A549 (cell line): ENCODE measurements around the gene ACSL3. TPM values are rescaled to one million over a fixed set of nuclear protein-coding genes. Genes with fewer than 3 reads are reported as not detected.

Experiments used
- ATAC-seq, 2 experiments: fragments of 200-7000 bp in 1 of 2; fragments of >200 bp in 1 of 2; cut with Nextera tagmentation in 1 of 2; cut with Tn5 transposase in 1 of 2; 3 replicates each; pipeline versions ENCODE4 v1.8.0 to v1.9.1; 2018 to 2020; ENCODE audit warnings: mild to moderate bottlenecking in 1 of 2, moderate library complexity in 1 of 2
- CTCF ChIA-PET: fragments of 300-600 bp; sonication (Branson Sonifier 250); formaldehyde crosslinking; extraction: SDS; loops from one replicate; lab custom pipeline; 2021; ENCODE audit warnings: antibody characterized with exemption, inconsistent platforms; lab: Yijun Ruan, JAX
- POLR2A ChIA-PET: fragments of 350-600 bp; formaldehyde crosslinking; extraction: SDS; loops from one replicate; lab custom pipeline; 2021; ENCODE audit warnings: antibody characterized with exemption, inconsistent platforms; lab: Yijun Ruan, JAX
- DNase-seq, 2 experiments: peaks; one replicate each; pipeline versions ENCODE4 v3.0.0 to v3.0.0-alpha.2; 2011 to 2016; ENCODE audit warnings: low read depth in 1 of 2, low spot score in 1 of 2
- FAIRE-seq: peaks from 2 replicates; lab custom pipeline; 2011; peaks lifted over from hg19 to GRCh38; lab: Jason Lieb, UNC
- H3K27ac ChIP-seq, 2 experiments: fragments of >200 bp; sonication (Bioruptor Twin); formaldehyde crosslinking; 3 replicates each; pipeline ENCODE4 v1.5.1; 2016 to 2017
- H3K4me1 ChIP-seq: fragments of >200 bp; sonication (Bioruptor Twin); formaldehyde crosslinking; 3 replicates; pipeline ENCODE4 v1.6.1; 2016
- H3K4me2 ChIP-seq: fragments of >200 bp; sonication (Bioruptor Twin); formaldehyde crosslinking; 3 replicates; pipeline ENCODE4 v1.6.1; 2016
- H3K4me3 ChIP-seq: fragments of >200 bp; sonication (Bioruptor Twin); formaldehyde crosslinking; 3 replicates; pipeline ENCODE4 v1.5.1; 2016
- H3K9me3 ChIP-seq: fragments of >200 bp; sonication (Bioruptor Twin); formaldehyde crosslinking; 3 replicates; pipeline ENCODE4 v1.6.1; 2016
- ATOH8 ChIP-seq: fragments of 250-450 bp; sonication (Bioruptor Pico); IDR thresholded peaks from 2 replicates; pipeline ENCODE4 v1.5.0; 2020; ENCODE audit warnings: low read depth, mild to moderate bottlenecking, moderate library complexity
- BCL3 ChIP-seq: fragments of >200 bp; sonication (Bioruptor Twin); formaldehyde crosslinking; IDR thresholded peaks from 3 replicates; pipeline ENCODE4 v1.6.1; 2016
- CBX2 ChIP-seq: fragments of 200-600 bp; sonication (generic); IDR thresholded peaks from 2 replicates; pipeline ENCODE4 v1.6.1; 2016; ENCODE audit warnings: low read depth, mild to moderate bottlenecking, borderline replicate concordance
- CHD2 ChIP-seq: fragments of 150-350 bp; IDR thresholded peaks from 2 replicates; pipeline ENCODE4 v1.6.1; 2014; ENCODE audit warnings: low read length; ENCODE audit not compliant: partially characterized antibody
- CTCF ChIP-seq: fragments of >200 bp; sonication (Bioruptor Twin); formaldehyde crosslinking; IDR thresholded peaks from 3 replicates; pipeline ENCODE4 v1.5.1; 2016
- ELK1 ChIP-seq: fragments of 150-350 bp; IDR thresholded peaks from 2 replicates; pipeline ENCODE4 v1.6.1; 2014; ENCODE audit warnings: low read depth, mild to moderate bottlenecking, low read length
- FOXS1 ChIP-seq: fragments of 250-450 bp; sonication (Bioruptor Pico); IDR thresholded peaks from 2 replicates; pipeline ENCODE4 v1.5.0; 2020; ENCODE audit warnings: mild to moderate bottlenecking, moderate library complexity
- HDAC2 ChIP-seq: fragments of 200-600 bp; sonication (generic); IDR thresholded peaks from 2 replicates; pipeline ENCODE4 v1.6.1; 2016
- HMGXB4 ChIP-seq: fragments of 250-450 bp; sonication (Bioruptor Pico); IDR thresholded peaks from 2 replicates; pipeline ENCODE4 v1.5.0; 2021; ENCODE audit warnings: mild to moderate bottlenecking, moderate library complexity, borderline replicate concordance
- HOXB13 ChIP-seq: fragments of 250-450 bp; sonication (Bioruptor Pico); IDR thresholded peaks from 2 replicates; pipeline ENCODE4 v1.5.0; 2020; ENCODE audit warnings: low read depth, mild to moderate bottlenecking, moderate library complexity
- HOXB5 ChIP-seq: fragments of 250-450 bp; sonication (Bioruptor Pico); IDR thresholded peaks from 2 replicates; pipeline ENCODE4 v1.5.0; 2020; ENCODE audit warnings: mild to moderate bottlenecking, moderate library complexity
- MAX ChIP-seq: IDR thresholded peaks from 2 replicates; pipeline ENCODE4 v1.6.1; 2012
- PHF8 ChIP-seq: fragments of 200-600 bp; sonication (generic); IDR thresholded peaks from 2 replicates; pipeline ENCODE4 v1.6.1; 2016; ENCODE audit warnings: low read depth, mild to moderate bottlenecking, antibody characterized with exemption, moderate library complexity, borderline replicate concordance
- RAD21 ChIP-seq, 2 experiments: fragments of >200 bp in 1 of 2; sonication (Bioruptor Twin) in 1 of 2; formaldehyde crosslinking in 1 of 2; IDR thresholded peaks in 1 of 2; conservative IDR thresholded peaks in 1 of 2; 2 replicates in 1 of 2; 3 replicates in 1 of 2; pipeline ENCODE4 v1.6.1; 2012 to 2018; ENCODE audit warnings: inconsistent platforms in 1 of 2
- RARB ChIP-seq: fragments of 250-450 bp; sonication (Bioruptor Pico); IDR thresholded peaks from 2 replicates; pipeline ENCODE4 v1.8.0; 2021; ENCODE audit warnings: mild to moderate bottlenecking, moderate library complexity
- RCOR1 ChIP-seq: fragments of 150-350 bp; IDR thresholded peaks from 2 replicates; pipeline ENCODE4 v1.6.1; 2014; ENCODE audit warnings: antibody characterized with exemption, low read length, low read depth
- RNF2 ChIP-seq: fragments of 200-600 bp; sonication (generic); IDR thresholded peaks from 2 replicates; pipeline ENCODE4 v1.6.1; 2016; ENCODE audit warnings: low read depth, mild to moderate bottlenecking, antibody characterized with exemption, moderate library complexity, borderline replicate concordance
- SMC3 ChIP-seq: fragments of >200 bp; sonication (Bioruptor Twin); formaldehyde crosslinking; IDR thresholded peaks from 3 replicates; pipeline ENCODE4 v1.6.1; 2018; ENCODE audit warnings: inconsistent platforms
- WGBS: methylation state at CpG from one replicate; pipeline ENCODE4 v1.1.6; 2017; ENCODE audit errors: missing lambda C conversion rate; 5-methylcytosine and 5-hydroxymethylcytosine counted together
- polyA plus RNA-seq, 4 experiments: library from polyadenylated mRNA; depleted of rRNA in 3 of 4; stranded (reverse); fragments of >200 nt; fragmentation: RNase III in 1 of 4; extraction: RNeasy Plus Mini Kit Qiagen cat#74134 plus additional on column Dnase treatment in 1 of 4; gene quantifications; 2 replicates in 3 of 4; 3 replicates in 1 of 4; pipeline ENCODE4 v1.2.3, GENCODE V29; 2011 to 2017

Gene ACSL3
- polyA plus RNA-seq, 2 of the 4 experiments (the other 2 are of a cell fraction): 142 to 160 TPM

- TF ChIP-seq RAD21 (conservative IDR thresholded peaks at IDR 0.05 in 1 of 2, IDR thresholded peaks at IDR 0.05 in 1 of 2): no peak
- no peak for TF ChIP-seq HDAC2
- CTCF ChIA-PET: interaction anchor here (1.2 to 2.2 kb wide), 5 partner anchors 29 to 181 kb away, joined by 3 to 7 read pairs (median 5); no protein-coding TSS in a partner anchor
- DNase-seq: no peak
- WGBS: 94% methylated on average over 5 of the region's 5 CpGs
- POLR2A ChIA-PET: no interaction called here
- FAIRE-seq: no peak
- no peak overlapping the region for H3K27ac ChIP-seq
- ATAC-seq: peak; percentile 32 to 34; a peak in 3 of 6 replicates
- H3K4me2 ChIP-seq: no peak overlapping the region
- H3K9me3 ChIP-seq: no peaks in the 10 kb centered on the region
- H3K4me1 ChIP-seq: peaks cover 53% of the 10 kb centered on the region
- H3K4me3 ChIP-seq: no peak overlapping the region
Observed at GRCh38 chr2:222871291-222871690, 10.5 kb downstream of the ACSL3 start.

- CTCF ChIA-PET: no interaction called here
- peaks cover 51% of the 10 kb centered on the region for H3K4me1 ChIP-seq
Observed at GRCh38 chr2:222872551-222872950, 11.7 kb downstream of the ACSL3 start.

More at GRCh38 chr2:222872551-222872950, 11.7 kb downstream of the ACSL3 start:
- no peak overlapping the region for H3K27ac ChIP-seq
- no peaks in the 10 kb centered on the region for H3K9me3 ChIP-seq
- no peak overlapping the region for H3K4me2 ChIP-seq
- 87% methylated on average over 4 of the region's 4 CpGs for WGBS
- no peak overlapping the region for H3K4me3 ChIP-seq
- FAIRE-seq: no peak
- no peak for TF ChIP-seq PHF8
- TF ChIP-seq CHD2: no peak
- TF ChIP-seq RAD21 (conservative IDR thresholded peaks at IDR 0.05 in 1 of 2, IDR thresholded peaks at IDR 0.05 in 1 of 2): no peak
- TF ChIP-seq MAX: no peak
- TF ChIP-seq BCL3: no peak
- TF ChIP-seq ELK1: no peak
- TF ChIP-seq HOXB5 (CRISPR knock-in tag): no peak
- TF ChIP-seq RARB (CRISPR knock-in tag): no peak
- no peak for TF ChIP-seq FOXS1
- no peak for TF ChIP-seq ATOH8
- no peak for TF ChIP-seq HMGXB4
- no peak for TF ChIP-seq CBX2
- TF ChIP-seq RCOR1: no peak
- no peak for TF ChIP-seq CTCF
- TF ChIP-seq SMC3: no peak
- TF ChIP-seq HOXB13 (CRISPR knock-in tag): no peak
- no peak for TF ChIP-seq RNF2
- TF ChIP-seq HDAC2: no peak
- TF ChIP-seq, all 56 proteins: peak for 0
- no peak; a peak in 1 of 6 replicates for ATAC-seq
- POLR2A ChIA-PET: no interaction called here
- no peak for DNase-seq
